IPS DF 4.7 (cell line): Measurements from ENCODE around the gene NUP37.

Experiments used
- DNase-seq: peaks from one replicate; pipeline ENCODE4 v3.0.0-alpha.2; 2013; ENCODE audit warnings: low spot score; ENCODE audit errors: extremely low read depth

Gene NUP37

DNA sequence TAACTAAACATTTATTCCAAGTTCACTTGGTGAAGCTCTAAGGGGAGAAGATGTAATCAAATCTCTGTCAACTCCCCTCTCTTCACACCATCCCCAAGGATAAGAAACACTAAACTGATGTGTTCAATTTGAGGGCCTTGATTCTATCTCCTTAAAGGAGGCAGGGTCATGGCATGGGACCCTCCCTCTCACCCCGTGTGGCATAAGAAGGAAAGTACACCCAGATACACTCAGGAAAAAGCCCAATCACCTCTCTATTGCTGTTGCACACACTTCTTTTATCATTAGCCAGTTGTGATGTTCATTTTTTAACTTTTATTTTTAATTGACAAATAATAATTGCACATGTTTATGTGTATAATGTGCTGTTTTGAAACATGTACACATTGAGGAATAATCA is 93.2 kb downstream of the NUP37 start:
- no peak for DNase-seq

DNA sequence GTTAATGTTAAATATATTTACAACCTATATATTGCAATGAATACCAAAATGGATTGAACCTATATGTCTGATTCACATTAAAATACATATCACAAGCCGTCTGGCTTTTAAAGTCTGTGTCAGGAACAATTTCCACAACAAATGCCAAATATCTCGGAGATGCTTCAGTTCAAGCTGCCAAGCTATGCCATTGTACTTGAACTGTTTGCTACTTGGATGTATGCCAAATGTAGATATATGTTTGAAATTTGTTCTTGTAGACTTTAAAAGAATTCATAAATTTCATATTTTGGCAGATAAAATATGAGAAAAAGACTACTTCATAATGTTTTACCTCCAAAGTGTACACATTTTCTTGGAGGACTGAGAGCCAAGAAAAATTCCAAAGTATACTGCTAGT is 95.1 kb downstream of the NUP37 start:
- no peak for DNase-seq

GRCh38 chr12:102023343-102023930 is 96.5 kb downstream of the NUP37 start:
- no peak for DNase-seq
